HG03378 (cell line): ENCODE results near the gene WFIKKN2.
"Not testable (repeated sequence)": the region's sequence is repeated elsewhere in the genome, so short reads cannot be mapped to it uniquely, and the experiment has no call there.

Experiments used
- ATAC-seq: cut with Tn5 transposase; IDR thresholded peaks from one replicate; pipeline ENCODE4 v1.9.1; 2021; ENCODE audit warnings: mild to moderate bottlenecking, moderate library complexity; ENCODE audit not compliant: unreplicated experiment

Gene WFIKKN2, protein sequence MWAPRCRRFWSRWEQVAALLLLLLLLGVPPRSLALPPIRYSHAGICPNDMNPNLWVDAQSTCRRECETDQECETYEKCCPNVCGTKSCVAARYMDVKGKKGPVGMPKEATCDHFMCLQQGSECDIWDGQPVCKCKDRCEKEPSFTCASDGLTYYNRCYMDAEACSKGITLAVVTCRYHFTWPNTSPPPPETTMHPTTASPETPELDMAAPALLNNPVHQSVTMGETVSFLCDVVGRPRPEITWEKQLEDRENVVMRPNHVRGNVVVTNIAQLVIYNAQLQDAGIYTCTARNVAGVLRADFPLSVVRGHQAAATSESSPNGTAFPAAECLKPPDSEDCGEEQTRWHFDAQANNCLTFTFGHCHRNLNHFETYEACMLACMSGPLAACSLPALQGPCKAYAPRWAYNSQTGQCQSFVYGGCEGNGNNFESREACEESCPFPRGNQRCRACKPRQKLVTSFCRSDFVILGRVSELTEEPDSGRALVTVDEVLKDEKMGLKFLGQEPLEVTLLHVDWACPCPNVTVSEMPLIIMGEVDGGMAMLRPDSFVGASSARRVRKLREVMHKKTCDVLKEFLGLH

GRCh38 chr17:50835301-50836234 lies at the start of gene WFIKKN2:
Gene WFIKKN2 (plus strand): TSS chr17:50835586. CDS start chr17:50835938, 352 bp downstream.
- no peak for ATAC-seq

GRCh38 chr17:50785946-50786570 lies 49.3 kb upstream of the WFIKKN2 start:
- no peak for ATAC-seq

DNA sequence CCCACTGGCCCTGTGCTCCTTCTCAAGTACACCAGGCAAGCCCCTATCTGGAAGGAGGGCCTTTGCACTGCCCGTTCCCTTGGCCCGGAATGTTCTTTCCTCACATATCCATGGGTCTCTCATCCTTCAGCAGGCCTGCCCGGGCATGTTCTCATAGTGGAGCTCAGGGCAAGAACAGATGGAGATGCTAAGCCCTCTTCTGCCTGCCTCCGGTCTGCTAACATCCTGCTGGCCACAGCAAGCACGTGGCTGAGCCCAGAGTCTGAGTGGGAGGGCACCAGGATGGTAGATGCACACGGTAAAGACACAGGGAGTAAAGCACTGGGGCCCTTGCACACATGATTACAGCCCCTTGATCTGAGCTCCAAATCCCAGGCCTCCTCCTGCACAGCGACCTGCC lies 48.3 kb upstream of the WFIKKN2 start:
- no peak for ATAC-seq

DNA sequence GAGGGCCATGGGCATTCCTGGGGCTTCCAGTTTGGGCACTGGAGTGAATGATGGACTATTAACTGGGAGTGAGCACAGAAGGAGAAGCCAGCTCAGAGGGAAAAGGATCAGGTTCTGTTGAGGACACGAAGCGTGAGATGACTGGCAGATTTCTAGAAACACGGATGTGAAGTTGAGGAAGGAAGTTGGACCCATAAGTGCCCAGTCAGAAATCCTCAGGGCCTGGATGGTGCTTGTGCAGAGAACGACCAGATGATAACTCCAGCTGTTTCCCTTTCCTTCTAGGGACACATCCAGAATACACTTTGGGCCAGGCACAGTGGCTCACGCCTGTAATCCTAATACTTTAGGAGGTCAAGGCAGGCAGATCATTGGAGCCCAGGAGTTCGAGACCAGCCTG lies 44.8 kb upstream of the WFIKKN2 start:
- ATAC-seq, result no peak

- no peak for ATAC-seq
Observed at GRCh38 chr17:50792132-50792531, 43.3 kb upstream of the WFIKKN2 start.

GRCh38 chr17:50793007-50793406 lies 42.4 kb upstream of the WFIKKN2 start:
- ATAC-seq, result no peak

GRCh38 chr17:50794361-50794760 lies 41.0 kb upstream of the WFIKKN2 start:
- ATAC-seq, result no peak

DNA sequence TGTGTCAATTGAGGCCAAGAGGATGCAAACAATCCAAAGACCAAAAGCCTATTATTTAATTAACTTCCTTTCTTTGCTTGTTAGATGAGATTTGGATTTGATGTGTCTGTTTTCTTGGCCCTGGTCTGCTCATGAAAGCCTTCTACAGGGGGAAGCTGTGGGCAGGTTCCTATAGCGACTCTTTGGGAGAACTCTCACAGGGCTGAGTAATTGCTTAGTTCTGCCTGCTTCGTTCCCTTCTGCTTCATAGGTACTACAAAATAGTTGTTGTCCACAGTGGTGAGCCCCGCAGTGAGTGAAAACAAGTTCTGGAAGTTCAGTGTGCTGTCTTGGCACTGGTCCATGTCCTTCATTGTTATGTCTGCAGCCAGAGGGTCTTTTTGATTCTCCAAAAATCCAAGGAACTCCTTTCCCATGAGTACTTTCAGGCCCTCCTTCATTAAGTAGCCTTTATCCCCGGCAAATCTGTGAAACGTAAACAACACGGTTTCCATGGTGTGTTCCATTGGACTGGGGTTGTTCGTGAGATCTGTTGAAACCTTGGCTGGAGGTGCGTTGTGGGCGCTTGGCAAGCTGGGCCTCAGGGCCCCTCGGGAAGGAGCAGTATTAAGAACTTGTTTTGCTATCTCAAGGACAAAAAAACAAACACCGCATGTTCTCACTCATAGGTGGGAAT lies 38.1 kb upstream of the WFIKKN2 start:
- no peak for ATAC-seq

DNA sequence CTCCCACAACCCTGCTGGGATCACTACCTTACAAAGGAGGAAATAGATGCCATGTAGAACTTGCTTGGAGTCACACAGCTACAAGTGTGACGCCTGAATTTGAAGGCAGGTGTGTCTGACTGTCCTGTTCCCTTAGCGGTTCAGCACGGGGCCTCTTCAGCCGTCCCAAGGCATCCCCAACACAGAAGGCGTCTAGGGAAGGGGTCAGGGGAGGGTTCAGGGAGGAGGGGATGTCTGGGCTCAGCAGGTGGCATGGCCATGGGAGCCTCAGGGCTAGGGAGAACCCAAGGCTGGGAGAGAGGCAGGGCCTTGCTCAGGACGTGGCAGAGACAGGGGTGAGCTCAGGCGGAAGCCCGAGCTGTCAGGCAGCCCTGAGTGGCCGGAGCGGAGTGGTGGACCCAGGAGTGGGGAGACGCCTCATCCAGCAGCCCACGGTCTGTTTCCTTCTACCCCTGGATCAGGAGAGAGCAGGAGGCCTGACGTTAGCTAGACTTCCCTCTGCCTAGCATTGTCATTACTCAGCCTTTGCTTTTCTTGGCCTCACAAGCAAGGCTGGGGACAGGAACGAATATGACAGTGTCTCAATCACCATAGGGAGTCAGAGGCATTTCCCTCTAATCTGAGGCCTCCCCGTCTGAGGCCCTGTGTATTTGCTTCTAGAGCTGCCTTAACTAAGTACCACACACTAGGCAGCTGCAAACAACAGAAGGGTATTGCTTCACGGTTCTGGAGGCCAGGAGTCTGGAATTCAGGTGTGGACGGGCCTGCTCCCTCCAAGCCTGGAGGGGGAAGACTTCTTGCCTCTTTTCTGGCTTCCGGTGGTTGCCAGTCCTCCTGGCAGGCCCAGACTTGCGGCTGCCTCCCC lies 36.7 kb upstream of the WFIKKN2 start:
- ATAC-seq, result no peak

DNA sequence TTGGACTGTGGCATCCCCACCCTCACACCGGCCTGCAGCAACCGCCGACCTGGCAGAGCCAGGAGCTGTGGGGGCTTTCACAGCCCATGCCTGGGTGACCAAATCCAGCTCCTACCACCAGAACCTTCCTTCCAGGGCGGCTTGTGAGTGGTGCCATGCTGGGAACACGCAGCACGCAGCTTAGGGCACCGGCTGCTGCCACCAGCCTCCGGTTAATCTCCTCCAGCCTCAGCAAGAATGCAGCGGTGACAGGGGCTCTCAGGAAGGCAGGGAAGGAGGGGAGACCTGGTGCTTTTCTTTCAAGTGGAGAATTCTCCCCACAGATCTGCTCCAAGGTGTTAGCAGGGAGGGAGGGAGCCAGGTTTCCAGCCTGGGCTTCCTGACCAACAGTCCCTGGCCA lies 35.8 kb upstream of the WFIKKN2 start:
- no peak for ATAC-seq

GRCh38 chr17:50800196-50800700 lies 35.1 kb upstream of the WFIKKN2 start:
- no peak for ATAC-seq

DNA sequence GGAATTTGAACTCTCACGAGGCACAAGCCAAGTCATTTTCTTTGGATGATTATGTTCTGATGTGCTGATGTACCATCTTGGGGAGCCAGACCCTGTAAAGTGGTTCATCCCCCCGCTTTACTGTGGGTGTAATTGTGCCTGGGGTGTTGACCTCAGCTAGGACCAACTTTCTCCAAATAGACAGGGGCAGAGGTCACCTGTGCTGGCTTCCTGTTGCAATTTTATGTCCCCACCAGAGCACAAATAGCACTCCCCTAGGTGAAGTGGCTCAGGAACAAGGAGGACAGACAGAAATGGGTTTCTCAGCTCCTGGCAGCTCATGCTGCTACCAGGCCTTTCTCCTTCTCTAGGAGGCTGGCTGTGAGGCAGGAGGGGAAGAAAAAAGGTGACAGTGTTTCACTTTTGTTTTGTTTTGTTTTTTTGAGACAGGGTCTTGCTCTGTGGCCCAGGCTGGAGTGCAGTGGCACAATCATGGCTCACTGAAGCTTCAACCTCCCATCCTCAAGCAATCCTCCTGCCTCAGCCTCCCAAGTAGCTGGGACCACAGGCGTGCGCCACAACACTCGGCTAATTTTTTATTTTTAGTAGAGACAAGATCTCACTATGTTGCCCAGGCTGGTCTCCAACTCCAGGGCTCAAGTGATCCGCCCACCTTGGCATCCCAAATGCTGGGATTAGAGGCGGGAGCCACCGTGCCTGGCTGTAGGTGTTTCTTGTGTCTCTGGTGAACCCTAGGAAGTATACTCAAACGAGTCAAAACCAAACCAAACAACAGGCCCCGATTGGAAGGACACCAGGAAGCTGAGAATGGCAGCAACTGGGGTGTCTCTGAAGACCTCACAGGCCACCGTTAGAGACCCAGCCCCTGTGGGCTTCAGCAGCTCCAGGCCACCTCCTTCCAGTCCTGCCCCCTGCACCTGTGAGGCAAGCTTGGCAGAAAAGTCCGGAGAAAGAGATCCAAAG lies 32.5 kb upstream of the WFIKKN2 start:
- ATAC-seq, result no peak

DNA sequence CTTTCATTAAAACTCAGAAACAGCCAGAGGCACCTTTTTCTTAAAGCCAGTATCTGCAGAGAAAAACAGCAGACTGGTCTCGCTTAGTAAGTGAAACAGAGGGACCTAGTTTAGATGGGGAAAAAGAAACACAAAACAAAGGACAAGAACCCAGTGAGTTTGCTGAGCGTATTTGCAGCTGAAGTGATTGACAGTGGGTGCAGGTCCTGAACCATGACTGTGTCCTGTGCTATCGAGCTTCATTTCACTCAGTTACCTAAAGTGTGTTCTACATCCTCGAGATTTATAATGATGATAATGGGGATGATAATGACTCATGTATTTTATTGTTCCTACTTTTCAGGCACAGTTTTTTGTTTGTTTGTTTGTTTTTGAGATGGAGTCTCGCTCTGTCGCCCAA lies 31.7 kb upstream of the WFIKKN2 start:
- ATAC-seq, result no peak

DNA sequence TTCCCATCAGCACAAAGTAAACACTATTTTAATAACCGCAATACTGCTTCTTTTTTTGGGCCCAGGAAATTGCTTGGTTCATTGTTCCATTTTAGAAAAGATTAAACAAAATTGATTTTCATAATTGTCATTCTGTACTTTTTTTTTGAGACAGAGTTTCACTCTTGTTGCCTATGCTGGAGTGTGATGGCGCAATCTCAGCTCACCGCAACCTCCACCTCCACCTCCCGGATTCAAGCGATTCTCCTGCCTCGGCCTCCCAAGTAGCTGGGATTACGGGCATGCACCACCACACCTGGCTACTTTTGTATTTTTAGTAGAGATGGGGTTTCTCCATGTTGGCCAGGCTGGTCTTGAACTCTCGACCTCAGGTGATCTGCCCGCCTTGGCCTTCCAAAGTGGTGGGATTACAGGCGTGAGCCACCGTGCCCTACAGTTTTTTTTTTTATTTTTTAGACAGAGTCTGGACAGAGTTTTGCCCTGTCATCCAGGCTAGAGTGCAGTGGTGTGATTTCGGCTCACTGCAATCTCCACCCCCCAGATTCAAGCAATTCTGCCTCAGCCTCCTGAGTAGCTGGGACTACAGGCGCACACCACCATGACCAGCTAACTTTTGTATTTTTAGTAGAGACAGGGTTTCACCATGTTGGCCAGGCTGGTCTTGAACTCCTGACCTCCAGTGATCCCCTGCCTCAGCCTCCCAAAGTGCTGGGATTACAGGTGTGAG lies 30.5 kb upstream of the WFIKKN2 start:
- not testable (repeated sequence) for ATAC-seq

- ATAC-seq, result no peak
Observed at GRCh38 chr17:50805486-50805885, 29.9 kb upstream of the WFIKKN2 start.

GRCh38 chr17:50806141-50806643 lies 29.2 kb upstream of the WFIKKN2 start:
- no peak for ATAC-seq

DNA sequence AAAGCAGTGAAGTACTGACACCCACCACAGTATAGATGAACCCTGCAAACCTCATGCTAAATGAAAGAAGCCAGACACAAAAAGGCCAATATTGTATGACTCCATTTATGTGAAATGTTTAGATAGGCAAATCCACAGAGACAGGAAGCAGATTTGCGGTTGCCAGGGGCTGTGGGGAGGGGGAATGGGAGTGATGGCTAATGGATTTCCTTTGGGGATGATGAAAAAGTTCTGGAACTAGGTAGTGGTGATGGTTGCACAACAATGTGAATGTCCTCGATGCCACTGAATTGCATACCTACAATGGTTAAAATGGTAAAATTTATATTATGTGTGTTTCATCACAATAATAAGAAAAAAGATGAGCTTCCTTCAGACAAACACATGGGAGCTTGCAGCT lies 28.4 kb upstream of the WFIKKN2 start:
- ATAC-seq, result no peak
